Urothelium cell line (cell line): ENCODE measurements around the gene MZT2B.
"Not testable (repeated sequence)": the region's sequence is repeated elsewhere in the genome, so short reads cannot be mapped to it uniquely, and the experiment has no call there.

Experiments used
- DNase-seq: peaks from one replicate; pipeline ENCODE4 v3.0.0; 2011; ENCODE audit warnings: low spot score, mixed read lengths
- FAIRE-seq: peaks from 2 replicates; lab custom pipeline; 2011; peaks lifted over from hg19 to GRCh38; lab: Jason Lieb, UNC

The MZT2B gene

GRCh38 chr2:130169896-130170295, 12.2 kb upstream of the MZT2B start:
- no peak for FAIRE-seq
- no peak for DNase-seq

GRCh38 chr2:130174866-130175265, 7.2 kb upstream of the MZT2B start:
- not testable (repeated sequence) for DNase-seq, FAIRE-seq

GRCh38 chr2:130180404-130181324, 1.4 kb upstream of the MZT2B start:
- FAIRE-seq = peak; percentile 20

GRCh38 chr2:130181325-130181879, 660 bp upstream of the MZT2B start, which contains the start of gene SMPD4:
SMPD4 (minus strand) TSS chr2:130181602; CDS start chr2:130176592, 5,010 bp downstream.
- no peak for FAIRE-seq

More at GRCh38 chr2:130180404-130181324, 1.4 kb upstream of the MZT2B start:
- not testable (repeated sequence) for DNase-seq

GRCh38 chr2:130182826-130183511, 907 bp downstream of the MZT2B start:
- DNase-seq, FAIRE-seq: not testable (repeated sequence)

More at GRCh38 chr2:130181325-130181879, 660 bp upstream of the MZT2B start, which contains the start of gene SMPD4:
- peak; percentile 93 for DNase-seq

GRCh38 chr2:130183512-130184373, 1.7 kb downstream of the MZT2B start:
- DNase-seq = no peak
- peak; percentile 58 for FAIRE-seq

GRCh38 chr2:130185436-130185835, 3.4 kb downstream of the MZT2B start:
- DNase-seq (no peak), FAIRE-seq (no peak)

- no peak for FAIRE-seq
- DNase-seq = no peak
Observed at GRCh38 chr2:130185896-130186295, 3.8 kb downstream of the MZT2B start.

- FAIRE-seq = no peak
Observed at GRCh38 chr2:130186391-130186790, 4.3 kb downstream of the MZT2B start.

GRCh38 chr2:130187268-130187667, 5.2 kb downstream of the MZT2B start:
- FAIRE-seq (no peak), DNase-seq (no peak)

More at GRCh38 chr2:130186391-130186790, 4.3 kb downstream of the MZT2B start:
- DNase-seq = no peak

- DNase-seq = not testable (repeated sequence)
- FAIRE-seq = peak; percentile 66
Observed at GRCh38 chr2:130187859-130188792, 6.1 kb downstream of the MZT2B start.

GRCh38 chr2:130188958-130189357, 6.9 kb downstream of the MZT2B start:
- FAIRE-seq, DNase-seq: not testable (repeated sequence)

GRCh38 chr2:130190237-130190636, 8.2 kb downstream of the MZT2B start:
- FAIRE-seq = no peak

GRCh38 chr2:130191319-130191718, 9.3 kb downstream of the MZT2B start:
- FAIRE-seq = not testable (repeated sequence)

More at GRCh38 chr2:130190237-130190636, 8.2 kb downstream of the MZT2B start:
- no peak for DNase-seq

GRCh38 chr2:130192451-130192850, 10.4 kb downstream of the MZT2B start:
- FAIRE-seq = peak; percentile 58
- not testable (repeated sequence) for DNase-seq

More at GRCh38 chr2:130191319-130191718, 9.3 kb downstream of the MZT2B start:
- not testable (repeated sequence) for DNase-seq

GRCh38 chr2:130193824-130194223, 11.8 kb downstream of the MZT2B start:
- not testable (repeated sequence) for DNase-seq, FAIRE-seq

GRCh38 chr2:130195089-130195635, 13.1 kb downstream of the MZT2B start:
- FAIRE-seq = peak; percentile 46
- not testable (repeated sequence) for DNase-seq

- not testable (repeated sequence) for DNase-seq
- FAIRE-seq = peak; percentile 72
Observed at GRCh38 chr2:130196052-130196451, 14.0 kb downstream of the MZT2B start.
